Measurements from ENCODE around the gene RTEL1.
"Not testable (repeated sequence)": the region's sequence is repeated elsewhere in the genome, so short reads cannot be mapped to it uniquely, and the experiment has no call there.

The RTEL1 gene

DNA sequence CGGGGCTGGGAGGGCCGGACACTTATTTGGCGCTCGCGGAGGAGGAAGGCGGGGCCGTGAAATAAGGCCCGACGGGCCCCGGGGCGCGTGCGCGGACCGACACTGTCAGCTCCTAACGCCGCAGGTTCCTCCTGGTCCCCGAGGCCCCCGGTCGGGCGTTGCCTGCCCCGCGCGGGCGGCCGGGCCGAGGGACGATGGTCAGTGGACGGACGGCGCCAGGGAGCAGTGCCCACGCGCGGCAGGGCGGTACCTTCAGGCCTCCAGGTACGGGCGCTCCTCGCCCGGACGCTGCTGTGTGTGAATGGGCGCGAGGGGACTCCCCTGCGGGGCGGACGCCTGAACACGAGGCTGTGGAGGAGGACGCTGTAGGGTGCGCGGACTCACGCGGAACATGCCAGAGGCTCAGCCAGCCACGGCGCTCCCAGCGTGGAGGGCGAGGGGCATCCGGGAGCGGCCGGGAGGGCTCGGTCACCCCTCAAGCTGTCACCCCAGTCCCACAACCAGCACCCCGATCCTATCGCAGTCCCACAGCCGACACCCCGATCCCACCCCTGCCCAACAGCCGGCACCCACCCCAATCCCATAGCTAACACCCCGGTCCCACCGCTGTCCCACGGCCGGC lies 30.9 kb upstream of the RTEL1 start:
- peak; percentile 96 for DNase-seq

GRCh38 chr20:63627751-63628245 lies 30.3 kb upstream of the RTEL1 start:
- DNase-seq = no peak

GRCh38 chr20:63628246-63628975 lies 29.7 kb upstream of the RTEL1 start:
- DNase-seq = peak; percentile 70

DNA sequence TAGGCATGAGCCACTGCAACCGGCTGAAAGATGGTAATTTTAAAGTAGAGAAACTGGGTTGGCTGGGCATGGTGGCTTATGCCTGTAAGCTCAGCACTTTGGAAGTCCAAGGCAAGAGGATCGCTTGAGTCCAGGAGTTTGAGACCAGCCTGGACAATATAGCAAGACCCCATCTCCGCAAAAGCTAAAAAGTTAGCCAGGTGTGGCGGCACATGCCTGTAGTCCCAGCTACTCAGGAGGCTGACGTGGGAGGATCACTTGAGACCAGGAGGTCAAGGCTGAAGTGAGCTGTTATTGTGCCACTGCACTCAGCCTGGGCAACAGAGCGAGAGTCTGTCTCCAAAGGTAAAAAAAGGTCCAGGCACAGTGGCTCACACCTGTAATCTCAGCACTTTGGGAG lies 27.2 kb upstream of the RTEL1 start:
- DNase-seq = not testable (repeated sequence)

- DNase-seq = not testable (repeated sequence)
Measured at GRCh38 chr20:63631426-63631825, 26.7 kb upstream of the RTEL1 start.

DNA sequence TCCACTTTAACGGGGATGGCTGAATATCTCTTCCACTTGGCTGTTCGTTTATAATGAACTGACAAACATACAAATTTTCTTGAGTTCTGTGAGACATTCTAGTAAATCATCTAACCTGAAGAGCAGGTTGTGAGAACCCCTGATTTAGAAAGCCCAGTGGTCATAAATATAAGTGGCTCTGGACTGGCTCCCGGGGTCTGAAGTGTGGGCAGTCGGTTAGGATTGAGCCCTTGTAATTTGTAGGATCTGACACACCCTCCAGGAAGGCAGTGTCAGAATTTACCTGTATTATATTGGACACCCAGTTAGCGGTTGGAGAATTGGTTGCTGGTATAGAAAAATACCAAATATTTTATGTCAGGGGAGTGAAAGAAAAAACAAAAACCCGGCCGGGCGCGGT lies 24.4 kb upstream of the RTEL1 start:
- DNase-seq = no peak

DNA sequence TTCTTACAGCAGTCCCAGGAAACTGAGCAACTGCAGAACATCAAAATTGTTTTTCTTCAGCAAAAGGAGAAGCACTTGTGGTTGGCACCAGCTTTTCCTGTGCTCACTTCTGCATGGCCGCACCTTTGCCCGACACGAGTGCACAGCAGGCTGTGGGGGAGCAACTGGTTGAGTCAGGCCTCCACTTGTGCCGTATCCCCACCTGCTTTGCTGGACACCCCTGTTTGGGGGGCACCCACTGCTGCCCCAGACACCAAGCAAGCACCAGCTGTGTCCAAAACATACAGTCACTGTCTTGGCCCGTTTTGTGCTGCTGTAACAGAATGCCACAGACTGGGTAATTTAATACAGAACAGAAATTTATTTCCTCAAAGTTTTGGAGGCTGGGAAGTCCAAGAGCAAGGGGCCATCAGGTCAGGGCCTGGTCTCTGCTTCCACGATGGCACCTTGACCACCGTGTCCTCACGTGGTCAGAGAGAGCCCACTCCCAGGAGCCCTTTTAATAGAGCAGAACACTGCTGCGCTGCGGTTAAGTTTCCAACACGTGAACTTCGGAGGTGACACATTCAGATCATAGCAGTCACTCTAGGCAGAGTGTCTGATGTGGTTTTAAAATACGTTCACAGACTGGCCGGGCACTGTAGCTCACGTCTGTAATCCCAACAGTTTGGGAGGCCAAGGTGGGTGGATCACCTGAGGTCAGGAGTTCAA lies 22.5 kb upstream of the RTEL1 start:
- DNase-seq = no peak

- DNase-seq = no peak
Measured at GRCh38 chr20:63636752-63637628, 21.1 kb upstream of the RTEL1 start.

DNA sequence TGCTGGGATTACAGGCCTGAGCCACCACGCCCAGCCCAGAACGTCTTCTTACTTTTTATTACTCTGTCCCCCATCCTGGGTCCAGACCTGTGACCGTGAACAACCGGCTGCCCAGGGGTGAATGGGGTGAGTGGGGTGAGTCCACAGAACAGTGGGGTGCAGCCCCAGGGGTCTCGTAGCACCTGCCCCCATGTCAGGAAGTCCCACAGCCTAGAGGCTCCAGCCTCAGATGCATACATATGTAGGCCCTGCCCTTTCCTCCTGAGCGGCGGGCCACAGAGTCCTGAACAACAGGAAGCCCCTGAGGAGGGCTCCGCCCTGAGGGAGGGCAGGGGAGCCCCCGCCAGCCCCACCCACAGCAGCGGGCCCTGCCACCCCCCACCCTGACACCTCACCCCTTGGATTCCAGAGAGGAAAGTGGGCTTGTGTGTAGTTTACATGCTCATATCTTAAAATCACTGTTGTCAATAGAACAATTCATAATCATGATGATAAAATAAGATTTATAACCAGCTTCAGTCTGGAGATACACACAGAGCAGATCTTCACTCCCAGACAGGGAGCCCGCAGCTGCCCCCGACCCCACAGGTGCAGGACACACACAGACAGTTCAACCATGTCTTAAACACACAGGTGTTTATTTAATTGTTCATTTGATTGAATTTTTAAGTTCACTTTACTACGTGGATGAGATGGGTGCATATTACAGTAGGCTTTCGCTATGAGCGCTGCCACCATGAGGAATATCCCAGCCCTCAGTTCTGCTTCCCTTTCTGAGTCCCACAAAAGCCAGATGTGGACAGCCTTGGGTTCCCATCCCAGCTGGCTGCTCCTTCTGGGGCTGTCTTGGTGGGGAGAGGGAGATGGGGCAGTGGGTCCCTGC lies 18.8 kb upstream of the RTEL1 start:
- no peak for DNase-seq

DNA sequence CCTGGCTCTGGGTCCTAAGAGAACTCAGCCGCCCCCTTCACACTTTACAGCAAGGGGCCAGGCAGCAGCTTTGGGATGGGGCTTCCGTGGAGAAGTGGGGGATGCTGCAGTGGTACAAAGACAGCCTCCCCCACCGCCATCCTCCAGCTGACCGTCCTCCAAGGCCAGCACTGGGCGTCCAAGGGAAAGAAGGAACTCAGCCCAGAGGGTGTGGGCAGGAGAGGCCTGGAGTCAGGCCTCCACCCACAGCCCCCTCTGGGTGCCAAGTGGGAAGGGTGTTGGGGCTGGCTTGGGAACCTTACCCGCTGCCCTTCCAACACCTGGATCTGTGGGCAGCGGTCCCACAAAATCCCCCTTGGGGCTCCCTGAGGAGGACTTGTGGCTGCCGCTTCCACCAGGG lies 18.0 kb upstream of the RTEL1 start:
- DNase-seq = no peak

DNA sequence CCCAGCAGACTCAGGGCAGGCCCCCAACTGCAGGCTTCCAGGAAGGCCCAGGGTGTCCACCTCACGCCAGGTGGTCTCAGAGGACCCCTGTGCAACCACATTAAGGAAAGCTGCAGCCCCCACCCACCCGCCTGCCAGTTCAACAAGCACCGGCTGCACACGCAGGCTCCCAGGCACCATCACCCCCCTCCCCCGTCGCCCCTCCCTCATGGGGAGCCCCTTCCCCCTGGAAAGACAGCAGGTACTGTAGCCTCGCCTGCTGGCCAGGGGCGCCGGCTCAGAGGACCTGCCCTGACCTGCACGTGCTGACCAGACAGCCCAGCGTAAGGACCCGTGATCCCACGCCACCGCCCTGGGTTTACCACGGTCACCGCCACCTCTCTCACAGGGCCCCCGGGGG lies 17.4 kb upstream of the RTEL1 start:
- DNase-seq = not testable (repeated sequence)

DNA sequence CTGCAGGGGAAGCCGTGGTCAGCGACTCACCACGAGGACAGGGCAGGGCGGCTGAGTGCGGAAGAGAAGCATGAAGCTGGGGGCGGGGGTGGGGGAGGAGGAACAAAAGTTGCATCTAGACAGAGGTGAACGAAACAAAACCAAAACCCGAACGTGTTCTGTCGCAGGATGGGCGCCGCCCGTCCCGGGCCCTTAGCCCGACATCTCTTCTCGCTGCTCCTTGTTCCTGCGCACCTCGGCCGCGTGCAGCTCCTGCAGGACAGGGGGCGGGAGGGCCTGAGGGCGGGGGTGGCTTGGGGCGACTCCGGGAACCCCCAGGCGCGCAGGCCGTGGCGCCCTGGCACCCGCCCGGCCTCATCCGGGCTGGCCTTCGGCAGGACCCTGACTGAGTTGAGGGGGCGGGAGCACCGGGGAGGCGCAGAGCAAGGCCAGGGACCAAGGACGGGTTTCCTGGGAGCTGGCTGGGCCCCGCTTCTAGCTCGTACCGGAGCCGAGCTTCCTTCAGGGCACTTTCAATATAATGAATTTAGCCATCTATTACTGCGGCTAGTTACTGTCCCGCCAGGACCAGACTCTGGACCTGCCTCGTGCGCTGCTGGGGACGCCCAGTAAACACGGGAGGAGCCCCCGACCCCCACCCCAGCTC lies 16.8 kb upstream of the RTEL1 start:
- DNase-seq = peak; percentile 80

DNA sequence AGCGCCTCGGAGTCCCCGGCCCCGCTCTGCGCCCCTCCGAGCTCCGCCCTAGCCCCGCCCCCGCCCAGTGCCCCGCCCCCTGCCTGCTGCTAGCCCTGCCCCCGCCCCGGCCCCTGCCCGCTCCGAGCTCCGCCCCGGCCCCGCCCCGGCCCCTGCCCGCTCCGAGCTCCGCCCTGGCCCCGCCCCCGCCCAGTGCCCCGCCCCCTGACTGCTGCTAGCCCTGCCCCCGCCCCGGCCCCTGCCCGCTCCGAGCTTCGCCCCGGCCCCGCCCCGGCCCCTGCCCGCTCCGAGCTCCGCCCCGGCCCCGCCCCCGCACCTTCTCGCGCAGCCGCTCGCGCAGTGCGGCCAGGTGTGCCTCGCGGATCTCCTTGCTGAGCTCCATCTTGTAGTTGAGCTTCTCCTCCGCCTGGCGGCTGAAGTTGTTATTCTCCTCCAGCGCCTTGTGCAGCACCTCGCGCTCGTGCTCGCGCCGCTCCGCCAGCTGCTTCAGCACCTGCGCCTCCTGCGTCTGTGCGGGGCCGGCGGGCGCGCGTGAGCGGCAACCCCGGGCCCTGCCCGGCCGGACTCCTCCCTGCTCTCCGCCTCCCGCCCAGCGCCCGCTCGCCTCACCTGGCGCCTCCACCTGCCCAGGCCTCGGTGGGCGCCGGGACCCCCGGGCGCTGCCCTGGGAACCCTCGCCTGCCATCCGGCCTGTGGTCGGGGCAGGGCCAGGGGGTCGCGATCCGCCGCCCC lies 16.2 kb upstream of the RTEL1 start:
- peak; percentile 79 for DNase-seq

DNA sequence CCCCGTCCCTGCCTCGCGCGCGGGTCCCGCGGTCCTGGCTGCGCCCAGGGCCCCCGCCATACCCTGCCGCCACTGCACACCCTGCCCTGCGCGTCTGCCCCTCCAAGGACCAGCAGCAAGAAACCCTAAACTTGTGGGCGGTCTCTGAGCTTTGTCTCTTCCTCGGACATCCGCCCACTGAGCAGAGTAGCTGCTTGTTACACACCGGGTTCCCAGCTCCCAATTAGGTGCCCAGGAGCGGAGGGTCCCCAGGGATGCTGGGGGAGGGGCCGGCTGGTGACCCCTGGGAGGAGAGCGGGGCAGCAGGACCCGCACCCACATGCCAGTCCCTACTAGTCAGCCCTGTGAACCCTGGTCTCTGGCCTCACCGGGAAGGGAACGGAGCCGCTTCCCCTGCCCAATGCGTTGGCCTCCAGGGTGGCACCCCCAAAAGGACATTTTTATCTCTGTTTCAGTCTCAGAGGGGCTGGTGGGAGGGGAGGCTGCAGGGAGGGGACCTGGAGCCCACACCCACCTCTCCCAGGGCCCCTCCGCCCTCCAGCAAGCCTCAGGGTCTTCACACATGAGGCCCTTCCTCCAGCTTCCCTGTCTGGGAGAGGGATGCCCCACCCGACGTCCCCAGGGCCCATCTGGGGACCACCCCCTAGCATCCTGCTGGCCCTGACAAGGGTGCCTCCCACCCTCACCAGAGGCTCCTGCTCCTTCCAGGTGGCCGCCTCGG lies 15.4 kb upstream of the RTEL1 start:
- DNase-seq = peak; percentile 40

GRCh38 chr20:63643499-63643898 lies 14.6 kb upstream of the RTEL1 start:
- no peak for DNase-seq

- no peak for DNase-seq
Measured at GRCh38 chr20:63643946-63644345, 14.2 kb upstream of the RTEL1 start.

GRCh38 chr20:63645218-63645617 lies 12.9 kb upstream of the RTEL1 start:
- no peak for DNase-seq

DNA sequence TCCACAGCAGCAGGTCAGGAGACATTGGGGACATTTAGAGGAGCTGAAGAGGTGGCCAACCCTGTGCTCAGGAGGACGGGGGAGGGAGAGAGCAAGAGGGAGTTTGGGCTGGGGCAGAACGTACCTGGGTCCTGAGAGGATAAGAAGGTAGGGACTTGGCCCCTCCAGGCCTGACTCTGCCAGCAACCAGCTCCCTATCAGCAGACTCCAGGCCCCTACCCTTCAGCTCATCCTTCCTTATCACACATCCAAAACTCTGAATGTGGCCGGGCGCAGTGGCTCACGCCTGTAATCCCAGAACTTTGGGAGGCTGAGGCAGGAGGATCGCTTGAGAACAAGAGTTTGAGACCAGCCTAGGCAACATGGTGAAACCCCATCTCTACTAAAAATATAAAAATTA lies 9.9 kb upstream of the RTEL1 start:
- DNase-seq = no peak

DNA sequence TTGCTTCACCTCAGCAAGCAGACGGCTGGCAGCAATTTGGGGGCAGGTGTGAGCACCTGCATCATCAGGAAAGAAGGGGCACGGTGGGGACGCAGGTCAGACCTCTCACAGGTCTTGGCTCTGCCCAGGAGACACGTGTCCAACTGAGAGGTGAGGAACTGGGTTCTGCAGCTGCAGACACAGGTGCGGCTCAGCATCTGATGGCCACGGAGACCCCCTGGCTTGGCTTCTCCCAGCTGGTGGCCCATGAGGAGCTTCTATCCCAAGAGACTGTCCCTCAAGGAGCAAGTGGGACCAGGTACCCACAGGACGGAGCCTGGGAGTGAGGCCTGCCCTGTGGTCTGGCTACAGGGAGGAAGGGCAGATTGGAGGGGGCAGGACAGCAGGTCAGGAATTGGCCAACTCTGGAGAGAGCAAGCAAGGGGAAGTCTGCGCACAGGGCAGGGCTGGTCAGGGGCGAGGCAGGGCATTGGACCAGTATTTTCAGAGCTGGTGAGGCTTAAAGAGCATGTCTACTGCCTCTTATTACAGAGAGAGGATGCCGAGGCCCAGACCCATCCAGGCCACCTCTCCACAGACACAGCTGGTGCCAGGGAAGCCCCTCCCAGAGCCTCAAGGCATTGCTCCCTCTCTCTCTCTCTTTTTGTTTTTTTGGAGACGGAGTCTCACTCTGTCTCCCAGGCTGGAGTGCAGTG lies 9.1 kb upstream of the RTEL1 start:
- no peak for DNase-seq

Measured in right kidney (tissue), 1 donor.